Hematopoietic multipotent progenitor cell (in vitro differentiated cells): ENCODE data around the gene IGSF9. TPM values are rescaled to one million over a fixed set of nuclear protein-coding genes. Genes with fewer than 3 reads are reported as not detected.

Source experiments
- DNase-seq, 3 donors: peaks; one replicate each; pipeline ENCODE4 v3.0.0-alpha.2; 2011 to 2015; ENCODE audit warnings: low read depth in 2 of 3, low spot score in 2 of 3
- total RNA-seq: library from RNA; depleted of rRNA; stranded (reverse); fragments of >200 nt; gene quantifications from one replicate; pipeline ENCODE4 v1.2.3, GENCODE V29; 2012

The IGSF9 gene
- total RNA-seq, 1 donor = 0.54 TPM

- DNase-seq = no peak
Observed at GRCh38 chr1:159922511-159923202, 22.8 kb downstream of the IGSF9 start.

DNA sequence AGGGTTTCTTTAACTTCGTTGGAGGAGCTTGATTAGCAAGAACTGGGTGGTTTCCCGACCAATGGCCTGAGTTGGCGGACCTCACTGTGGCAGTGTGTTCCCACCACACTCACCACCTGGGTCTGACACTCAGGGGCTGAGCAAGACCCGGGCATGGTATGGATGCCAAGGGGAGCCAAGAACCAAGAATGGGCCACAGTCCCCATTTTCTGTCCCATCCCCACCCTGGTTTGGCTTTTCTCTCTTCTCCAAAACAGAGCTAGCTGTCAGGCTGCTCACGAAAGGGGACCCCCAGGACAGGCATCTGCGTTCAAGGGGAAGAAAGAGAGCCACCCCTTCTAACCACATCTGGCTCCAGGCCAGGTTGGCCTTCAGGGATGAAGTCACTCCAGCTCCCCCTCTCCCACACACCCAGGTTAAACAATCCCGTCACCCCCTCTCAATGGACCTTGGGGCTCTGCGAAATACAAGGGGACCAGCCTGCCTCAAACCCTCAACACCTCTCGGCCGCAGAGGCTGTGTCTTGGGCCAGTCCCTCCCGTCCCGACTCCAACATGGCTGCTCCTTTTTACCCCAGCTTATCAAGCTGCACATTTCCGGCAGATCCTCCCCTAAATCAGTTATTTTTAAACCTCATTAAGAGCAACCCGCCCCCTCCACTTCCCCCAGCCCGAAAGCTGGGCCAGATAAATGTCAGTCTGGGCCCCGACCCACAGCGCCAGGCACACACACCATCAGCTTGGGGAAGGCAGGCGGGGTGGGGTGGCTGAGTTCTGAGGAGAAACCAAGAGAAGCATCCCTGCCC lies 23.5 kb downstream of the IGSF9 start:
- DNase-seq = peak in 2 of 3 donors; percentile 82 to 90

- peak in 2 of 3 donors; percentile 76 to 81 for DNase-seq
Observed at GRCh38 chr1:159921251-159921650, 24.2 kb downstream of the IGSF9 start.

DNA sequence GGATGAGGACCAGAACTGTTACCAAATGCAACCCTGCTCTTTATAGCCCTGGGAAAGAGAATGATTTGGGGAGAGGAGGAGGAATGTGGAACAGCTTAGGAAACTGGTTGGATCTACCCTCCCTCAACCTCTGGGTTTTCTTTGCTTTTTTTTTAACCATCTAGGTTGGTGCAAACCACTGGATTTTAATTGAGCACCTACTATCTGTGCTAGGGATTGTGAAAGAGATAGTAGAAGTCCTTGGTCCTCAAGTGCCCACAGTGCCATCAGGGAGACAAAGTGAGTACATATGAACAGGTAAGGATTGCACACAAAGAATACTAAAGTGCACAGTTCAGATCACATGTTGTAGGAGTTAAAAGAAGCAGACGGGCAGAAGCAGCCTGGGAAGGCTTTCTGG lies 24.8 kb downstream of the IGSF9 start:
- DNase-seq = no peak

- DNase-seq = no peak
Observed at GRCh38 chr1:159920202-159920601, 25.2 kb downstream of the IGSF9 start.

DNA sequence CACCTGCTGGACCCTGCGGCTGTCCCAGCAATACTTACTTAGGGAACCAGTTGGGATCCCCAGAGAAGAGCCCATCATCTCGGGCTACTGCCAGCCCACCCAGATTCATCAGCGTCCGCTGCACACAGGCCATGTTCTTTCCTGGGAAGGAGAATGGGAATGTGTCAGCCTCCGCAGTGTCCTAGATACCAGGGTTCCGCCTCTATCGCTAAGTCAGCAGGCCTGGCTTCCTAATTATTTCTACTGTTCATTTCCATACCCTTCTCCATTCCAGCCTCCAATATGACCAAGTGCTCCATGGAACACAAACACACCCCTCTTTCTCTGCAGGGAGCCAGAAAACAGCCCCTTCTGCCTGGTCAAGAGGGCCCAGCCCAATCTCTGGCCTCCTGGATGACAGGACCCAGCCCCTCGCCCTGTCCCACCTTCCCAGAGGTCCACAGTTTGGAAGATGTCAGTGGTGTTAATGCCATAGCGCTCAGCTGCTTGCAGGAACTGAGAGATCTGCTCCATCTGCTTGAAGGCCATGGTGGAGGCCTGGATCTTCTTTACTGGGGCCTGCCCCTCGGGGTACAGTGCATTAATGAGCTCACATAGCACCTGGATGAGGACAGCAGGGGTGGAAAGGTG lies 26.1 kb downstream of the IGSF9 start:
- DNase-seq = no peak

DNA sequence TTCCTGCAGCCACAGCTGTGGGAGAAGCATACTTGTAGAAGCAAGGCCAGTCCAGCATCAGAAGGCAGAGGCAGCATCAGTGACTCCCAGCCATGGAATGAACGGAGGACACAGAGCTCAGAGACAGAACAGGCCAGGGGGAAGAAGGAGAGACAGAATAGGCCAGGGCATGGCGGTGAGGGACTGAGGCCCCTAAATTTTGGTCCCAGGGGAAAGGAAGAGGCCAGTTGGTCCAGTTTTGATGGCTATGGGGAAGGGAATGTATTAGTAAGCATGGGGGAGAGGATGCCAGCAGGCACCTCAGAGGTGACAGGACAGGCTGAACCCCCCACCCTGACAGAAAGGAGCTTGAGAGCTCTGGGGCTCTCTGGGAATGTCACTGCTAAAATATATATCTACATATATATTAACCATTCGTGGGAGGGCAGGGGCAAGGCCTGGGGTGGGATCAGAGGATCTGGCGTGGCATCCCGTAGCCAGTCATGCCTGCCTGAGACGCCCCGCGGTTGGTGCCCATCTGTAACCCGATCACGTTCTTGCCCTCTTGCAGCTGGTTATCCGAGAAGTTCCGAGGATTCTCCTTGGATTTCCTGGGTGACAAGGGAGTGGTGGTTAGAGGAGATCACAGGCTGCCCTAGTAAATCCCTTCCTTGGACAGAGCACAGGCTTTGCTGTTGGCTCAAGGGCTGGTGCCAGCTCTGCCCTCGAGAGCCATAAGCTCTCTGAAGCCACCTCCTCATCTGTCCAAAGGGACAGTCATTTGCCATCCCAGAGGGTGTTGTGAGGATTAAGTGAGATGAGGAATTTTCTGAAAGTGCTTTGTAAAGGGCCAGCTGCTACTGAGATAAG lies 26.8 kb downstream of the IGSF9 start:
- DNase-seq = no peak

DNA sequence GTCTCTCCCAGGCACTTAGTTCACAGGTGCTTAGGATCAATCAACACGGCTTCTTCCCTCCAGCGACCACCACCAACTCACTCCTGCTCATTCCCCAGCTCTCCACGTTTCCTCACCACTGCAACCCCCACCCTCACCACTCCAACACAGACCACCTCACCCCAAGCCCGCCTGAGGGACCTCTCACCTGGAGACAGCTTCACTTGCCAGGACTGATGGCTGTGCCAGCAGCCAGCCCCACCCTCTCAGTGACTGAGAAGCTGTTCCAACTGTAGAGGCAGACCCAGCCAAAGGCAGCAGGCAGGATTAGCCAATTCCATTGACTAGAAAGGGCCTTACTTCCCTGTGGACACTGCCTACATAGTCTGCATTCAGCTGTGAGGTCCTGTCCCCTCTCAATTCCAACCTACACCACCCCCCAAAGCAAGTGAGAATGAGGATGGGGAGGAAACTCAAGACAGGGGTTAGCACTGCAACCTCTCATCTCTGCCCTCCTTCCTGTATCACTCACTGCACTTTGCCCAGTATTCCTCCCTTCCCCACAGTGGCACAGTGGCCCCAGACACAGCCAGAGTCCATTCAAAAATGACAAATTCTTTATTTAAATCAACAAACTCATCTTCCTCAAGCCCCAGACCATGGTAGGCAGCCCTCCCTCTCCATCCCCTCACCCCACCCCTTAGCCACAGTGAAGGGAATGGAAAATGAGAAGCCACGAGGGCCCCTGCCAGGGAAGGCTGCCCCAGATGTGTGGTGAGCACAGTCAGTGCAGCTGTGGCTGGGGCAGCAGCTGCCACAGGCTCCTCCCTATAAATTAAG lies 27.7 kb downstream of the IGSF9 start:
- peak in 1 of 3 donors; percentile 68 for DNase-seq

- DNase-seq = no peak
Observed at GRCh38 chr1:159916242-159917051, 29.0 kb downstream of the IGSF9 start.

DNA sequence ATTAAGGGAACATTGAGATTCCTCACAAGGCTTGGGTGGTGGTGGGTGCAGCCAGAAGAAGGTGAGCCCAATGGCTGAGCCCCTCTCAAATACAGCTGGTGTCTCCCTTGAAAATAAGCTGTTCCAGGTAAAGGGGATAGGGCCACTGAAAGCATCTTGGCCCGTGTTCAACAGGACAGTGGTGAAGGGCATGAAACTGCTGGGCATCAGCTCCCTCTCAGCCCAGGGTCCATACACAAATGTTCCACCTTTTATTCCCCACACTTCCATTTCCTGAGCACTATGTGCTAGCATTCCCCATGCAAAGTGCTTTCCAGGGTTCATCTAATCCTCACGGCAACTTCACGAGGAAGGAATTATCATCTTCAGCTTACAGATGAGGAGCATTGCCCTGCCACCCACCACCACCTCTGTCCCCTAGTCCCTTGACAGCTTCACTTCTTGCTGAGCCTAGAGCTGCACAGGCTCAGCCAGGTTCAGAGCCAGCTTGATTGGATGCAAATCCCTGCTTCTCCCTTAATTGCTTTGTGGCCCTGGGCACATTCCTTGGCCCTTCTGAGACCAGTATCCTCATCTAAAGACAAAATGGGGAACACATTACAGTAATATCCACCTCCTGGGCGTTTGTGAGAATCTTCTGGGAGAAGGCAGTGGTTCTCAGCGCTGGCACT lies 29.7 kb downstream of the IGSF9 start:
- no peak for DNase-seq

DNA sequence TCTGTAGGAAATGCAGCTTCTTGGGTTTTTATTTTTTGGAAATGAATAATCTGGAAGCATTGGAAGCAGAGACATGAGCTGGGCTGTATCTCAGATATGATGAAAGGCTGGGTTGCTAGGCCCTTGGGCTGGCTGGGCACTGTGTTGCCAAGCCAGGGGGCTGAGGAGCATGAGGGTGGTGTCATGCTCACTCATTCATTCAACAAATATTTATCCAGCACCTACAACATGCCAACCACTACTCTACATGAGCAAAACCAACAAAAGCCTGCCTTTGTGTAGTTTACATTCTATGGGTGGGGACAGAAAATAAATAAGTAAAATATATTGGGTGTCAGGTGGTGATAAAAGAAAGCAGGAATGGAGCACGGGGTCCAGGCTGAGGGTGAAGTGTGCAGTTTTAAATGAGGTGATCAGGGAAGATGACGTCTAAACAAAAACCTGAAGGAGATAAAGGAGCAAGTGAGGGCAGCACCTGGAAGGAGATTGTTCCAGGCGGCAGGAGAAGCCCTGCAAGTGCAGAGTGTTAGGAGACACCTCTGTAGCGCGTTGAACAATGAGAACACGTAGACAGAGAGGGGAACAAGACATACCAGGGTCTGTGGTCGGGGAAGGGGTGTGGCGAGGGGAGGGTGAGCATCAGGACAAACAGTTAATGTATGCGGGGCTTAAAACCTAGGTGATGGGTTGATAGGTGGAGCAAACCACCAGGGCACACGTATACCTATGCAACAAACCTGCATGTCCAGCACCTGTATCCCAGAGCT lies 31.0 kb downstream of the IGSF9 start:
- DNase-seq = no peak

DNA sequence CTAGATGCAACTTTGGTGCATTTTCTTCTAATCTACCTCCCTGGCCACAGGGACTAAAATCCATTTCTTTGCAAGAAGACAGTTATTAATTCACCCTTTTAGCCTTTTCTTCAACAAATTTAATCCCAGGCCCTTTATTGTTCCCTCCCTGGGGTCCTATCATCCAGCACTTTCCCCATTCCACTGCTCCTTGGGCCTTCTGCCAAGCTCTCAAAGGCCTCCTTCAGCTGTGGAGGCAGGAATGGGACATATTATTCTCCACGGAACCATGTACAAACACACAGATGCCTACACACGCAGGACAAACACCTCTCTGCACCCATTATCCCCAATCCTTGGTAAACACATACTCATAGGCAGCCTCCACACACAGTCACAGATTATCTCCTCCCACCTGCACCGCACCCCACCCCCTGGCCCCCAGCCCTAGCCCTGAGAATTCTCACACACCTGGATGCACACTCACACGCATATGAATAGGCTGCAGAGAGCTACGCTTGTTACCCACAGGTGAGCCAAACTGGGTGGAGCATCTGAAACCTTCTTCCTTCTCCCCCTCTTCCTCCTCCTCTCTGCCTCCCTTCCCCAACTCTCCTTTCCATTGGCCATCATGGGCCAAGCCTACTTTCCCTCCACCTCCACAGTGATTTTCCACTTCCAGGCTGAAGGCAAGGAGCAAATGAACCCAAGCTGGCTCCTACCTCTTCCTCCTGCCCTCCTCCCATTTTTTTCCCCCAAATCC lies 31.8 kb downstream of the IGSF9 start:
- DNase-seq = no peak

DNA sequence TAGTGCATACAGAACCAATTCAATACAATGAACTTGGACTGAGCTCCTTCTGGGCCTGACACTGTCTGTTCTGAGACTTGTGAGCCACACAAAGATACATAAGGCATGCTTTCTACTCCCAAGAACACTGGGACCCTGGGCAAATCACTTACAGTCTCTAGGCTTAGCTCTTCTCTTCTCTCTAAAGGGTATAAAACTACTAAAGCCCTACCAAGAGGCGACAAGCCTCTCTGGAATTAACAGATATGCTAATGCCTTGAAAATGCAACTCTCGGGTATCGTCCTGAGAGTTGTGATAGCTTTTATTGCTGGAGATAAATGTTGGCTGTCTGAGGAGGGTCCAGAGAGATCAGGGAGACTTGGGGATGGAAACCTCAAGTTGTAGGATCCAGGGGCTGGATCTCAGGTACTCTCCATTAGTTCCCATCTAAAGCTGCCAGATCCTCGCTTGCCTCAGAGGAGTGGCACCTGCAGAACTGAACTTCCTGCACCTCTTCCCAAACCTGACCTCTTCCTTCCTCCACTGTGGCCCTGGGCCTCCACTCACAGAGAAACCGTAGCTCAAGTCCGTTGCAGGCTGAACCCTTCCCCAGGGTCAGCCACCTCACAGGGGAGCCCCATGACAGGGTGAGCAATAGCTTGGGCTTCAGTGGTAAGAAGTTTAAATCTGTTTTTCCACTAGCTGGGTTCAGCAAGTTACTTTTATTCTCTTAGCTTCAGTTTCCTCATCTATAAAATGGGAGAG lies 33.9 kb downstream of the IGSF9 start:
- peak in 1 of 3 donors; percentile 37 for DNase-seq

GRCh38 chr1:159908031-159908940 lies 37.1 kb downstream of the IGSF9 start:
- DNase-seq = no peak

DNA sequence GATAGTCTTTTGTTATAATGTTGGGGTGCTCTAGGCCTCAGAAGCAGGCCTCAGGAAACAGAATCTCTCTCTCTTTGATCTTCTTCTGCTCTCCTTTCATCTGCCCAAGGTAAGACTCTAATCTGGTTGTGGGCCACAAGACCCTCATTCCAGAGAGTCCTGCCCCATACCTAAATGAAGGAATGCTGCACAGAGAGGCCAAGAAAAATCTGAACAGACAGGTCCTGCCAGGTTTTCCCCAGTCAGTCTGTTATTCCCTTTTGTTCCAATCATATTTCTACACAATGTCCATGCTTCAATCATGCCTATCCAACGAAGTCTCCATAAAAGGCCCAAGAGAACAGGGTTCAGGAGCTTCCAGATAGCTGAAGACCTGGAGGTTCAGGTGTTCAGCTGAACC lies 38.5 kb downstream of the IGSF9 start:
- no peak for DNase-seq
